NCI-H345 treated with DMSO at 0.1 percent for 48 hours (cell line): ENCODE results near the gene SRA1.
"Not testable (repeated sequence)": the region's sequence is repeated elsewhere in the genome, so short reads cannot be mapped to it uniquely, and the experiment has no call there.

Source experiments
- DNase-seq: peaks from one replicate; lab custom pipeline; 2025; ENCODE audit not compliant: unreplicated experiment; lab: John Stamatoyannopoulos, UW

The SRA1 gene

DNA sequence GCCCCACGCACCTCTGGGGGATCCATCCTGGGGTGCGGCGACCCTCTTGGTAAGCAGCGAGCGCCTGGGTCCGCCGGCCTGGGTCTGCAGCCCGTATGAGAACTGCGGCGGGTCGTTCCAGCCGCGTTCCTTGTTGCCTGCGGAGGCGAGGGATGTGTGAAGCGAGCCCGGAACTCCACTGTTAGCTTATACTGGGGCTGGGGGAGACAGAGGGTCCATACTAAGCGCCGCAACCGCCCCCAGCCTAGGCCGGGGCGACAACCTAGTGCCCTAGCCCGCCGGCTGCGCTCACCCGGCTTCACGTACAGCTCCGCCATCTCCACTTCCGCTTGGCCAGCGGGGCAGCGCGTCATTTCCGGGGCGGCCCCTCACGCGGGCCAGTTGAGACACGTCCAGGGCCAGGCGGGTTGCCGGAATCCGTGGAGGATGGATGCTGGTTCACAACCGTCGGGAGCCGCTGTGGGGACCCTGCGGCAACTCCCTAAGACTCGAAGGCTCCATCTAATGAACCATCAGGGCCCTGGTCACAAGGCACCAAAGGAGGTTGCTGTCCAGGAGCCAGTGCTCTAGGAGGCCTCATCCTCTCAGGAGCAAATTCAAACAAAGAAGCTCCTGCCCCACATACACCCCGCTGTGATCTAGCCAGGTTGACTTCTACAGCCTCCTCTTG lies at the start of gene SRA1:
TSS of gene SRA1 (minus strand) at position 338 of the 670 bp plus-strand sequence. CDS start at position 317, 21 bp downstream.
- DNase-seq, result peak; percentile 80

DNA sequence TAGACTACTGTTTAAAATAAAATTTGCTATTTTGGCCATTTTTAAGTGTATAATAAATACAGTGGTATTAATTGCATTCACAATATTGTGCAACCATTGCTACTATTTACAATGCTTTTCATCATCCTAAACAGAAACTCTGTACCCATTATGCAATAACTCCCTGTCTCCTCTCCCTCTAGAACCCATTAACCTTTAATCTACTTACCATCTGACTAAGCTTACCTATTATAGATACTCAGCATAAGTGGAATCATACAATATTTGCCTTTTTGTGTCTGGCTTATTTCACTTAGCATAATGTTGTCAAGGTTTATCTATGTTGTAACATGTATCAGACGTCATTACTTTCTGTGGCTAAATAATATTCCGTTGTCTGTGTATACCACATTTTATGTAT lies 49.8 kb upstream of the SRA1 start:
- no peak for DNase-seq

DNA sequence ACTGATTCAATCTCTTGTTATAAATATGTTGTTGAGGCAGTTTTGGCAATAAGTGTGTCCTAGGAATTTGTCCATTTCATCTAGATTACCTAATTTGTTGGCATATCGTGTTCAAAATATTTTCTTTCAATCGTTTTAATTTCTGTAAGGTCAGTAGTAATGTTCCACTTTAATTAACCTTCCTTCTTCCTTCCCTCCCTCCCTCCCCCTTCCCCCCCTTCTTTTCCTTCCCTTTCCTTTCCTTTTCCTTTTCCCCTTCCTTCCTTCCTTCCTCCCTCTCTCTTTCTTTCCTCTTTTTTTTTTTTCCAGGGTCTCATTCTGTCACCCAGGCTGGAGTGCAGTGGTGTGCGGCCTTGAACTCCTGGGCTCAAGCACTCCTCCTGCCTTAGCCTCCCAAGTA lies 48.6 kb upstream of the SRA1 start:
- no peak for DNase-seq

DNA sequence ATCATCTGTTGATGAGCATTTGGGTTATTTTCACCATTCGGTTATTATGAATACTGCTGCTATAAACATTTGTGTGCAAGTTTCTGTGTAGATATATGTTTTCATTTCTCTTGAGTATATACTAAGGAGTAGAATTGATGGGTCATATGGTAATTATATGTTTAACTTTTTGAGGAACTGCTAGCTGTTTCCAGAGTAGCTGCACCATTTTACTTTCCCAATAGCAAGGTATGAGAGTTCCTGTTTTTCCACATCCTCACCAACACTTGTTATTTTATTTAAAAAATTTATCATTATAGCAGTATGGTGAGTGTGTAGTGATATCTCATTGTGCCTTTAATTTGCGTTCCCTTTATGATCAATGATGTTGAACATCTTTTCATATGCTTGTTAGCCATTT lies 46.5 kb upstream of the SRA1 start:
- no peak for DNase-seq

DNA sequence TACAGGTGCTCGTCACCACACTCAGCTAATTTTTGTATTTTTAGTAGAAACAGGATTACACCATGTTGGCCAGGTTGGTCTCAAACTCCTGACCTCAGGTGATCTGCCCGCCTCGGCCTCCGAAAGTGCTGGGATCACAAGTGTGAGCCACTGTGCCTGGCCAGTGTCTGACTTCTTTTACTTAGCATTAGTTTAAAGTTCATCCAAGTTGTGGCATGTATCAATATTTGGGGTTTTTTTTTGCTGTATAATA lies 46.1 kb upstream of the SRA1 start:
- not testable (repeated sequence) for DNase-seq

DNA sequence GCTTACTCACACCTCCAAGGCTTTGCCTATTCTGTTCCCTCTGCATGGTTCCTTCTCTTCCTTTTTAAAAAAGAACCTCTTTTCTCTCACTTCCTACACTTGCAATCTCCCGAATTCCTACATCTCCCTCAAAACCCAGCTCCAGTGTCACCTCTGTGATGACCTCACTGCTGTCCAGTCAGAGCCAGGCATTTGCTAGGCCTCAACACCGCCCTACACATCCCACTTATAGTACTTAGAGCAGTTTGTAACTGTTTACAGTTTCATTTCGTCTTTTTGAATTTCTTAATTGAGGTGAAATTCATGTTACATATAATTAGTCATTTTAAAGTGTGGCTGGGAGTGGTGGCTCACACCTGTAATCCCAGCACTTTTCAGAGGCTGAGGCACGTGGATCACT lies 44.9 kb upstream of the SRA1 start:
- no peak for DNase-seq

DNA sequence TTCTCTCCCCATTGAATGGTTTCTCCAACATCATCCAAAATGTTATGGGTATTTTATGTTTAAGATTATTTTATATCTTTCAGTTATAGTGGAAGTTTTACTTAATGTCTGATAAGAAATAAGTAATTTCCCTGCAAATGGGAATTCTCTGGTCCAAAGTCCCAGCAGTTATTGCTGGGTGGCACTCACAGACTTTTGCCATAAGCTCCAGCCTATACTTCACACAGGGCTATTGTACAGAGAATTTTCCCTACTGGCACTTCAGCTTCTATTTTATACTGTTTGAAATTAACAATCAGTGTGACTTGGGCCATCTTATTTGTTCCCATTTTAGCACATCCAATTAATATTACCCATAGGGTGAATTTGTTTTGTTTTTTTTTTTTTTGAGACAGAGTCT lies 42.8 kb upstream of the SRA1 start:
- DNase-seq, result no peak

DNA sequence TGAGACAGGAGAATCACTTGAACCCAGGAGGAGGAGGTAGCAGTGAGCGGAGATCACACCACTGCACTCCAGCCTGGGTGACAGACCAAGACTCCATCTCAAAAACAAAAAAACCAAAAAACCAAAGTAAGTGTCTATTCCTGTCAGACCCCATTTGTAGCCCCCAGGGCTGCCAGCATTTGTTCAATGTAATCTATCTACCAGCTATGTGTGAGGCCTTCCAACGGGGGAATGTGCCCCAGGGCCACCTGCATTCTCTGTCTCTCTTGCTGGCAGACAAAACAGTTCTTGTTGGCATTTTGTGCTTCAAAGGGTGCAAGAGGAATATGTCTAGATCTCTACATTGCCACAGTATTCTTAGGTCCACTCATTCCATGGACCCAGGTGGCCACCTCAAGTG lies 41.6 kb upstream of the SRA1 start:
- DNase-seq, result no peak

DNA sequence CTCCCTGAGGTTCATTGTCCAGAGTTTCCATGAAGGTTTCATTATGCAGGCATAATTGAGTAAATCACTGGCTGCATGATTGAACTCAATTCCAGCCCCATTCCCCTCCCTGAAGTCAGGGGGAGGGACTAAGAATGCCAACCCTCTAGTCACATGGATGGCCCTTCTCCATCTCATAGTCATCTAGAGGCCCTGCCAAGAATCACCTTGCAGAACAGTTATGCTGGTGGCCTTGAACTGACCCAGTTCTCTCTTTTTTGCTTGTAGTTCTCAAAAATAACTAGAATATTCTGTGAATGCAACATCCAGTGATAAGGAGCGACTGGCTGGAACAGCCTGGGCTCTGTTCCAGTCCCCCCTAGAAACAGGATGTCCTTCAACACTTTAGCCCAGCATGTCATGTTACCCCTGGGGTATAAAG lies 39.1 kb upstream of the SRA1 start:
- no peak for DNase-seq

DNA sequence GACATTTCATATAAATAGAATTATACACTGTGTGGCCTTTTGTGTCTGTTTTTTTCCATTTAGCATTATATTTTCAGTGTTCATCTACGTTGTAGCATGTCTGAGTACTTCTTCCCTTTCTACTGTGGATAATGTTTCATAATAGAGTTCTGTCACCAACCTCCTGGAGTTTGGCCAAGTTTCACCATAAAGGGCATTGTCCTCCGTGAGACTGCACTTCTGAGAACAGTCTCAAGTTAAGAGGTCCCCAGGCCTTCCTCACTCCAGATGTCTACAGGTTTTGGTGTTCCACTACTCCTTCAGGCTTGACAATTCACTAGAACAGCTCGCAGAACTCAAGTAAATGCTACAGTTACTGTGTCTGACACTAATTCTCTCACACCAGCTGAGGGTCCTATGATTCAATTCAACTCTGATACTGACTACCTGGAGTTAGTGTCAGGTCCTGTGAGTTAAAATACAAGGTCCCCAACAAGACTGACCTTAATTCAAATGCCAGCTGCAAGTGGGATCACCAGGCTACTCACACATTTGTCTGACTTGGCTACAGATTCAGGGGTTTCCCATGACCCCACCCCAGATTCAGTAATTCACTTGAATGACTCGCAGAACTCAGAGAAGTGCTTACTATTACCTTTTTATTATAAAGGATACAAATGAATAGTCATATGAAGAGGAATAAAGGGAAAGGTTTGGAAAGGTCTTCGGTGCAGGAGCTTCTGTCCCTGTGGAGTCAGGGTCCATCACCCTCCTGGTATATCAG lies 38.4 kb upstream of the SRA1 start:
- DNase-seq, result peak; percentile 1

DNA sequence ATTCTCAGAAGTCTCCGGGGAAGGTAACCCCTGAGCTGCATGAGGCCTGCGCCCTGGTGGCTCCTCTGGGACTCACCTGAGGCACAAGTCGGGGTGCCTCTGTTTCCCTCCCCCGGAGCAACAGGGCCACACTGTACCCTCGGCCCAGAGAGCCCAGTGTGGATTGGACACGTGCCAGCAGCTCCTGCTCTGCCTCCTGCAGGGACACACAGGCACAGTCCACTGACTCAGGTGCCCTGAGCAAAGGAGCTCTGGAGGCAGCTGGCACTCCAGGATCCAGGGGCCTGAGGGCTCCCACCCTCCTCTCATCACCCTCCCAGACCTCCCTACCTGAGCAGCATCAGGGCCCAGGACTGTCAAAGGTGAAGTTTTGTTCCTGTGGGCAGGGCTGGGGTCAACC lies 36.9 kb upstream of the SRA1 start:
- DNase-seq, result no peak

DNA sequence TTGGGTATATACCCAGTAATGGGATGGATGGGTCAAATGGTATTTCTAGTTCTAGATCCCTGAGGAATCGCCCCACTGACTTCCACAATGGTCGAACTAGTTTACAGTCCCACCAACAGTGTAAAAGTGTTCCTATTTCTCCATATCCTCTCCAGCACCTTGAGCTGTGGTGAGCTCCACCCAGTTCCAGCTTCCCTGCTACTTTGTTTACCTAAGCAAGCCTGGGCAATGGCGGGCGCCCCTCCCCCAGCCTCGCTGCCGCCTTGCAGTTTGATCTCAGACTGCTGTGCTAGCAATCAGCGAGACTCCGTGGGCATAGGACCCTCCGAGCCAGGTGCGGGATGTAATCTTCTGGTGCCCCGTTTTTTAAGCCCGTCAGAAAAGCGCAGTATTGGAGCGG lies 35.8 kb upstream of the SRA1 start:
- not testable (repeated sequence) for DNase-seq

DNA sequence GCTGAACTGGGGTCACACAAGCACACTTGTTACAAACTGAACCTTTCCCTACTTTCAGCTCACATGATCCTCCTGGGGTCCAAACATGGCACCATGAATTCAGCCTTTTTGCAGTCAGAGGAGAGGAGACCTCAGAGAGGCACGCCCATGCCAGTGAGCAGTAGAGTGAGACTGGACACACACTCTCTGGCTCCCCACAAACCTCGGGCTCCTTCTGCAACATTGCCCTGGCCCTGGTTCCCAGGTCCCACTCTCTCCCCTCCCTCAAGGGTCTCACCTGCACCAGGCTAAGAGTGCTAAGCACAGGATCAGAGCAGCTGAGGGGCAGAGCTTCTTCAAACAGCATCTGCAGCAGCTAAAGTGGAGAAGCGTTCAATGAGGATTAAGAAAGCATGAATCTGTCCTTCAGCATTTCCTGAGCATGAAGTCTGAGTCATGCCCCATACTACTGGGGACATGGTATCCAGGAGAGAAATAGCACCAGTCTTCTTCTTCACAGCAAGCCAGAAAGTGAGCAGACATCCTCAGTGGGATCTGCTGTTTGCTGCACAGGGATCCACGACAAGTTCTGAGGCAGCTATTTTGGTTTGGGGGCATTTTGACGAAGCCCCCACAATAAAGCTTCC lies 34.6 kb upstream of the SRA1 start:
- no peak for DNase-seq

DNA sequence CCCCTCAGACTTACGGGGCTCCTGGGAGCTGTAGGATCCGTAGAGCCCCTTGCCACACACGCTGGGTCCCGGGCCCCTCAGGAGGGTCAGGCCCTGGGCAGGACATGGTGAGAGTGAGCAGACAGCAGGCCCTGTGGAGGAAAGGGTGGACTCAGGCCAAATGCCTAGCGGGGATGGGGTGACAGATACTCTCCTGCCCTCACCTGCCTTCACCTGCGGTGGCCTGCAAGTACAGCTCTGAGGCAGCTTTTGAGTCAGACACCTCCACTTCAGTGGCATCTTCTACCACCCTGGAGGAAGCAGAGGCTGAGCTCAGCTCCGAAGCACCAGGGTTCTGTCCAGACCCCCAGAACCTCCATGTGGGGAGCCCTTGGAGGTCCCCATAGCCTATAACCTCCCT lies 33.6 kb upstream of the SRA1 start:
- no peak for DNase-seq

DNA sequence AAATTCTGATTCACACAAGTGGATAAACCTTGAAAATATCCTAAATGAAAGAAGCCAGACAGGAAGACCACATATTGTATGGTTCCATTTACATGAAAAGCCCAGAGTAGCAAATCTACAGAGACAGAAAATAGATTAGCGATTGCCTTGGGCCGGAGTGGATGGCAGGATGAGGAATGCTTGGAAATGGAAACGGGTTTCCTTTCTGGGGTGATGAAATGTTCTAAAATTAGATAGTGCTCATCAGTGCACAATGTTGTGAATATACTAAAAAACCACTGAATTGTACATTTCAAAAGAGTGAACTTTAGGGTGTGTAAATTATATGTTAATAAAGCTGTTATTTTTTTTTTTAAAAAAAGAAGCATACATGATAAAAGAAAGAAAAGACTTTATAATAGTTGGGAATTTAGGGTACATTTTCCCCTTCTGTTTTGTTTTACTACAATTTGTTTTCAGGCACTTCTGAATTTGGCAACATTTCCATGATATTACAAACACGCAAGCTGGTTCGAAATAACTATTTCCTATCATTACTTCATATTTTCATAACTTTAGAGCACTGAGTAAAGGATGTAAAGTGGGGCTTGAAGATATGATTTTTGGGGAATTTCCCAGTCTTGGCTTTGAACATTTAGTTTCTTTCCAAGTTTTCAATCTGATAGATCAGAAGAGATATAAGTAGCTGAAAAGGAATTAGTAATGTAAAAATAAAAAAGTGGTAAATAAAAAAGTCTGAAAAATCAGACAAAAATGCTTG lies 31.2 kb upstream of the SRA1 start:
- DNase-seq, result no peak

DNA sequence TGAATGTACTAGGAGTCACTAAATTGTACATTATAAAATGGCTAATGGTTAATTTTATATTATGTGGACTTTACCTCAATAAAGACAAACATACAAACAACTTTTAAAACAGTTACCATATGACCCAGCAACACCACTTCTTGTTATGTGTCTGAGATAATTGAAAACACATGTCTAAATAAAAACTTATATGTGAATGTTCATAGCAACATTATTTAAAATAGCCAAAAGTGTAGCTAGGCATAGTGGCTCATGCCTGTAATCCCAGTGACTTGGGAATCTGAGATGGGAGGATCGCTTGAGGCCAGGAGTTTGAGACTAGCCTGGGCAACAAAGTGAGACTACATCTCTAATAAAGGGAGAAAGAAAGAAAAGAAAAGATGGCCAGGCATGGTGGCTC lies 30.2 kb upstream of the SRA1 start:
- no peak for DNase-seq

DNA sequence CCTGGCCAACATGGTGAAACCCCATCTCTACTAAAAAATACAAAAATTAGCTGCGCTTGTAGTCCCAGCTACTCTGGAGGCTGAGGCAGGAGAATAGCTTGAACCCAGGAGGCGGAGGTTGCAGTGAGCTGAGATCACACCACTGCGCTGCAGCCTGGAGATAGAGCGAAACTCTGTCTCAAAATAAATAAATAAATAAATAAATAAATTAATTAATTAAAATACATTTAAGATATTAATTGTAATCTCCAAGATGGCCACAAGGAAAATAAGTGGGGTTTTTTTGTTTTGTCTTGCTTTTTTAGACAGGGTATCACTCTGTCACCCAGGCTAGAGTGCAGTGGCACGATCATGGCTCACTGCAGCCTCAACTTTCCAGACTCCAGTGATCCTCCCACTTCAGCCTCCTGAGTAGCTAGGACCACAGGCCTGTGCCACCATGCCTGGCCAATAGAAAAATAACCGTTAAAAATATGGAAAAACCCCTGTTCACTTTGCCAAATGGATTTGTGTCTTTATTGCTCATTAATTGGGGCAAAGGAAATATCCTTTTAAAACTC lies 22.0 kb upstream of the SRA1 start:
- not testable (repeated sequence) for DNase-seq

DNA sequence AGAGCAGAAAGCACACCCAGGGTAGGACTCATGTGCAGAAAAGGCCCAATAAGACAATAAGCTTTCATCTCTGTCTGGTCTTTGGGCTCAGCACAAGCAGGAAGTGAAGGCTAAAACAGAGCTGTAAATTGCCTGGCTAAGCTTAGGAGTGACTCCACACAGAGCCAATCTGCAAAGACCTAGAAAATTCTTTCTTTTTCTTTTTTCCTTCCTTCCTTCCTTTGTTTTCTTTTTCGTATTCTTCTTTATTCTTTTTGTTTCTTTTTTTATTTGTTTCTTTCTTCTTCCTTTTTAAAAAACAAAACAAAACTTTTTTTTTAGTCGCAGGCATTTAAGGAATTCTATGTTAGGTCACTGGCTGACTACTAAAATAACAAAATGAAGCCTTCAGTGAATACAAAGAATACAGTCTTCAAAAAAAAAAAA lies 19.5 kb upstream of the SRA1 start:
- DNase-seq, result no peak

DNA sequence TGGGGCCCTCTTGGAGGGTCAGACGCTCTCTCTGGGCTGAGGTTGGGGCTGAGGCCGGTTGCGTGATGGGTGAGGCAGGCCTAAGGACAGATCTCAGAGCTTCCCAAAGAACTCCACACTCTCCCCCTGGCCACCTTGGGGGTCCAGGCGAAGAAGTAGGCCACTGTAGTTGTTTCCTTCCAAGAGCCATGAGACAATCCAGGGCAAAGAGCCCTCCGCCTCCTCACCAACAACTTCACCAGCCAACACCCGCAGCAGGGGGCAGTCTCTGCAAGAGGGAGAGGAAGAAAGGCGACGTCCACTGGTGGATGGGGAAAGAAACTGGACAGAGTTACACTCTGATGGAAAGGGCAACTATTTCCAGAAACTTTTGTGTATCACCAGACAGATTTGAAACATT lies 18.0 kb upstream of the SRA1 start:
- DNase-seq, result no peak

DNA sequence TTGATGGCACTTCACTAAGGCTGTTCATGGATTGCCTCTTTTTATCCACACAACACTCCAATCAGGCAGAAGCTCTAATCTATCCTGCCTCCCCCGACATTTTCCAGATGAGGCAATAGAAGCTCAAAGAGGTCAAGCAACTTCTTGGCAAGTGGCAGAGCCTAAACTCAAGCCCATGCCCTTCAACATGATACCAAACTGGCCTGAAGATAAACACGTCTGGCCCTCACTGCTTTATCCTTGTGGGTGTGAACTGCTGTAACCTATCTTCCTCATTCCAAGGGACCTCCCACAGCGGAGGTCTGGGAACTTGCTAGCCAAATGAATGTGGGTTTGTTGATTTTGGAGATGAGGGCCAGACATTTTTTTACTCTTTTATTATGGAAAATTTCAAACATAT lies 16.9 kb upstream of the SRA1 start:
- no peak for DNase-seq

DNA sequence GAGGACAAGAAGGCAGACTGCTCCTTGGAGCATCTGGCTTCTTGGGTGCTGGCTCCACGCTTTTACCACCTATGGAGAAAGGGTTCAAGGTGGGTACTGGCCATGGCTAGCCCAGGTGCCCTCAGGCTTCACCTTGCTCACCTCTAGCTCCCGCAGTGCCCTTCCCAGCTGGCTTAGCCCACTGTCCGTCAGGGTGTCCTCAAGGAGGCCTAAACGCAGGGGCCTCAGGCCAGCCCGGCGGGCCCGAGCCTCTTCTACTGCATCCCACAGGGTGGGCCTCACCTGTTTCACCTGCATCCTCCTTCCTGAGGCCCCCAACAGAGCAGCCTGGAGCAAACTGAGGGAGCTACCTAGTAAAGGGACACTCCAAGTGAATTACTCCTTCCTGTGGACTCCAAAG lies 16.4 kb upstream of the SRA1 start:
- no peak for DNase-seq

DNA sequence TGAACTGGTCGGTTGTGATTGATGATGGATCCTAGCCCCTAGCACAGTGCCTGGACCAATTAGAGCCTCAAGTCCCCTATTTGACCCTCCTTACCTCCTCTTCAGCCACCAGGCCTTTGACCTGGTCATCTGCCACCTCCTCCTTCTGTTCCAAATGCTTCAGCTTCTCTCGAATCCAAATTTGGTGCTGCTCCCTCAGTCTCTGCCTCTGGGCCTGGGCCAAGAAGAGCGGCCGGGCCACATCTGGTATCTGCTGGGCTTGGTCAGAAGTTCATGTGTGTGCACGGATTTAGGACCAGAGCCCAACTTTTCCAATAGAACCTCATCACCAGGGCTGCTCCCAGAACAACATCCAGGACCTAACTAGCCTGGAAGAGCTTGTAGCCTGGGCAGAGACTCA lies 13.8 kb upstream of the SRA1 start:
- no peak for DNase-seq
